ENCODE data around the gene NELL1.

Gene NELL1

GRCh38 chr11:20729597-20730105 lies 60.3 kb downstream of the NELL1 start:
- no peak for DNase-seq (ENCODE audit: low read depth in 1 of 2, low spot score in 1 of 2)

GRCh38 chr11:20731676-20732215 lies 62.4 kb downstream of the NELL1 start:
- no peak overlapping the region for H3K27ac ChIP-seq (replicated peaks)
- DNase-seq (ENCODE audit: low read depth in 1 of 2, low spot score in 1 of 2), result no peak
- no peaks in the 10 kb centered on the region for H3K27me3 ChIP-seq (ENCODE audit: insufficient read depth, poor library complexity, severe bottlenecking)
- no peak overlapping the region for H3K4me3 ChIP-seq (replicated peaks; ENCODE audit: insufficient read depth, low read length)
- TF ChIP-seq SPI1 (IDR thresholded peaks at IDR 0.05; ENCODE audit: borderline replicate concordance, low read depth), result no peak
- no peak for TF ChIP-seq POLR2AphosphoS5 (IDR thresholded peaks at IDR 0.05; ENCODE audit: low read depth)
- TF ChIP-seq REST (IDR thresholded peaks at IDR 0.05; ENCODE audit: insufficient replicate concordance, low read depth), result no peak
- no peak for TF ChIP-seq CTCF (IDR thresholded peaks at IDR 0.05; ENCODE audit: insufficient read depth, low read length)
- TF ChIP-seq GABPA (IDR thresholded peaks at IDR 0.05; ENCODE audit: low read depth), result no peak

More at GRCh38 chr11:20729597-20730105, 60.3 kb downstream of the NELL1 start:
- Histone ChIP-seq H3K27me3 (ENCODE audit: insufficient read depth, poor library complexity, severe bottlenecking) (no peaks in the 10 kb centered on the region), H3K4me3 (replicated peaks; ENCODE audit: insufficient read depth, low read length) (no peak overlapping the region), H3K27ac (replicated peaks) (no peak overlapping the region)
- no peak for TF ChIP-seq CTCF (IDR thresholded peaks at IDR 0.05; ENCODE audit: insufficient read depth, low read length)
- TF ChIP-seq GABPA (IDR thresholded peaks at IDR 0.05; ENCODE audit: low read depth), result no peak
- TF ChIP-seq REST (IDR thresholded peaks at IDR 0.05; ENCODE audit: insufficient replicate concordance, low read depth), result no peak
- TF ChIP-seq SPI1 (IDR thresholded peaks at IDR 0.05; ENCODE audit: borderline replicate concordance, low read depth), result no peak
- TF ChIP-seq POLR2AphosphoS5 (IDR thresholded peaks at IDR 0.05; ENCODE audit: low read depth), result no peak

GRCh38 chr11:20739107-20739506 lies 69.7 kb downstream of the NELL1 start:
- H3K4me3 ChIP-seq (replicated peaks; ENCODE audit: insufficient read depth, low read length), result no peak overlapping the region
- TF ChIP-seq CTCF (IDR thresholded peaks at IDR 0.05; ENCODE audit: insufficient read depth, low read length) (no peak), GABPA (IDR thresholded peaks at IDR 0.05; ENCODE audit: low read depth) (no peak), POLR2AphosphoS5 (IDR thresholded peaks at IDR 0.05; ENCODE audit: low read depth) (no peak), REST (IDR thresholded peaks at IDR 0.05; ENCODE audit: insufficient replicate concordance, low read depth) (no peak), SPI1 (IDR thresholded peaks at IDR 0.05; ENCODE audit: borderline replicate concordance, low read depth) (no peak)
- DNase-seq (ENCODE audit: low read depth in 1 of 2, low spot score in 1 of 2), result no peak
- no peaks in the 10 kb centered on the region for H3K27me3 ChIP-seq (ENCODE audit: insufficient read depth, poor library complexity, severe bottlenecking)
- H3K27ac ChIP-seq (replicated peaks), result no peak overlapping the region
